Measurements from ENCODE around the gene ADGRD1.

Gene ADGRD1

GRCh38 chr12:131008913-131009270 is 55.2 kb downstream of the ADGRD1 start:
- no peaks in the 10 kb centered on the region for H3K79me2 ChIP-seq (ENCODE audit: insufficient read depth, low read length)
- TF ChIP-seq CTCF (IDR thresholded peaks at IDR 0.05; ENCODE audit: low read length), result no peak
- no peak for TF ChIP-seq EZH2 (IDR thresholded peaks at IDR 0.05; ENCODE audit: borderline replicate concordance, low read length)
- H3K9me3 ChIP-seq (ENCODE audit: low read length), result no peaks in the 10 kb centered on the region

GRCh38 chr12:131009595-131010395 is 56.1 kb downstream of the ADGRD1 start:
- Histone ChIP-seq H3K9me2 (ENCODE audit: low read depth, low read length) (no peaks in the 10 kb centered on the region), H4K20me1 (ENCODE audit: insufficient read depth, low read length) (no peaks in the 10 kb centered on the region), H3K27me3 (ENCODE audit: insufficient read depth, low read length) (peaks cover 4% of the 10 kb centered on the region; the same call in 1 of the 2 replicates), H3K36me3 (ENCODE audit: insufficient read depth, low read length) (no peaks in the 10 kb centered on the region), H3K4me2 (ENCODE audit: low read length) (no peak overlapping the region), H3K4me3 (ENCODE audit: low read depth, low read length, poor library complexity, severe bottlenecking) (no peak overlapping the region), H3F3A (ENCODE audit: insufficient read depth, low read length) (no peaks in the 10 kb centered on the region), H2AFZ (ENCODE audit: low read length) (no peak overlapping the region), H3K4me1 (ENCODE audit: insufficient read depth, low read length, severe bottlenecking) (no peaks in the 10 kb centered on the region), H3K79me2 (ENCODE audit: insufficient read depth, low read length) (no peaks in the 10 kb centered on the region), H3K9ac (ENCODE audit: low read length) (no peak overlapping the region), H3K27ac (ENCODE audit: low read depth, low read length, poor library complexity, severe bottlenecking) (no peak overlapping the region), H3K9me3 (ENCODE audit: low read length) (no peaks in the 10 kb centered on the region)
- TF ChIP-seq EZH2 (IDR thresholded peaks at IDR 0.05; ENCODE audit: borderline replicate concordance, low read length) (no peak), CTCF (IDR thresholded peaks at IDR 0.05; ENCODE audit: low read length) (no peak)

More at GRCh38 chr12:131008913-131009270, 55.2 kb downstream of the ADGRD1 start:
- no peaks in the 10 kb centered on the region for H3K4me1 ChIP-seq (ENCODE audit: insufficient read depth, low read length, severe bottlenecking)
- H3K9ac ChIP-seq (ENCODE audit: low read length), result no peak overlapping the region
- no peaks in the 10 kb centered on the region for H3K9me2 ChIP-seq (ENCODE audit: low read depth, low read length)
- no peaks in the 10 kb centered on the region for H3F3A ChIP-seq (ENCODE audit: insufficient read depth, low read length)
- H3K27me3 ChIP-seq (ENCODE audit: insufficient read depth, low read length), result peaks cover 4% of the 10 kb centered on the region; the same call in 1 of the 2 replicates
- no peak overlapping the region for H3K4me3 ChIP-seq (ENCODE audit: low read depth, low read length, poor library complexity, severe bottlenecking)
- no peak overlapping the region for H2AFZ ChIP-seq (ENCODE audit: low read length)
- H3K4me2 ChIP-seq (ENCODE audit: low read length), result no peak overlapping the region
- no peaks in the 10 kb centered on the region for H3K36me3 ChIP-seq (ENCODE audit: insufficient read depth, low read length)
- no peaks in the 10 kb centered on the region for H4K20me1 ChIP-seq (ENCODE audit: insufficient read depth, low read length)
- H3K27ac ChIP-seq (ENCODE audit: low read depth, low read length, poor library complexity, severe bottlenecking), result no peak overlapping the region

- Histone ChIP-seq H3K9me3 (ENCODE audit: low read length) (no peaks in the 10 kb centered on the region), H4K20me1 (ENCODE audit: insufficient read depth, low read length) (no peaks in the 10 kb centered on the region), H3K27ac (ENCODE audit: low read depth, low read length, poor library complexity, severe bottlenecking) (no peak overlapping the region), H3K9ac (ENCODE audit: low read length) (no peak overlapping the region), H3K9me2 (ENCODE audit: low read depth, low read length) (no peaks in the 10 kb centered on the region), H3K79me2 (ENCODE audit: insufficient read depth, low read length) (no peaks in the 10 kb centered on the region), H2AFZ (ENCODE audit: low read length) (no peak overlapping the region), H3K4me3 (ENCODE audit: low read depth, low read length, poor library complexity, severe bottlenecking) (no peak overlapping the region), H3K27me3 (ENCODE audit: insufficient read depth, low read length) (peaks cover 4% of the 10 kb centered on the region; the same call in 1 of the 2 replicates), H3F3A (ENCODE audit: insufficient read depth, low read length) (no peaks in the 10 kb centered on the region), H3K4me1 (ENCODE audit: insufficient read depth, low read length, severe bottlenecking) (no peaks in the 10 kb centered on the region), H3K36me3 (ENCODE audit: insufficient read depth, low read length) (no peaks in the 10 kb centered on the region), H3K4me2 (ENCODE audit: low read length) (no peak overlapping the region)
- TF ChIP-seq EZH2 (IDR thresholded peaks at IDR 0.05; ENCODE audit: borderline replicate concordance, low read length), result no peak
- TF ChIP-seq CTCF (IDR thresholded peaks at IDR 0.05; ENCODE audit: low read length), result no peak
These were observed 56.9 kb downstream of the ADGRD1 start for GRCh38 chr12:131010396-131011131.

Measured in OCI-LY1 (cell line).